WTC11 (cell line): Measurements from ENCODE around the gene CA11.

Source experiments
- FOXP1 ChIP-seq: sonication (generic); formaldehyde crosslinking; IDR thresholded peaks from 2 replicates; pipeline ENCODE4 v1.8.0; 2022; ENCODE audit warnings: missing genetic modification reagents, mild to moderate bottlenecking, moderate library complexity, borderline replicate concordance
- HMGXB4 ChIP-seq: sonication (generic); formaldehyde crosslinking; IDR thresholded peaks from 2 replicates; pipeline ENCODE4 v1.8.1; 2023; ENCODE audit warnings: mild to moderate bottlenecking, moderate library complexity, missing genetic modification reagents
- NFE2L1 ChIP-seq: sonication (generic); formaldehyde crosslinking; IDR thresholded peaks from 2 replicates; pipeline ENCODE4 v1.8.1; 2023; ENCODE audit warnings: missing genetic modification reagents
- NFYB ChIP-seq: sonication (generic); formaldehyde crosslinking; conservative IDR thresholded peaks from 2 replicates; pipeline ENCODE4 v1.8.0; 2022; ENCODE audit warnings: low read depth, missing genetic modification reagents
- ZNF121 ChIP-seq: sonication (generic); formaldehyde crosslinking; IDR thresholded peaks from 2 replicates; pipeline ENCODE4 v1.8.0; 2023; ENCODE audit warnings: missing genetic modification reagents
- ZNF263 ChIP-seq: sonication (generic); formaldehyde crosslinking; IDR thresholded peaks from 2 replicates; pipeline ENCODE4 v1.8.1; 2022; ENCODE audit warnings: low read depth, mild to moderate bottlenecking, moderate library complexity, missing genetic modification reagents
- TF ChIP-seq, protein P1 (sequence below): fragments of 200-600 bp; IDR thresholded peaks from 2 replicates; pipeline ENCODE4 v1.8.0; 2022; ENCODE audit warnings: antibody characterized with exemption
- TF ChIP-seq, protein P2 (sequence below): sonication (generic); formaldehyde crosslinking; IDR thresholded peaks from 2 replicates; pipeline ENCODE4 v1.8.0; 2022; ENCODE audit warnings: mild to moderate bottlenecking, missing genetic modification reagents
- TF ChIP-seq, protein P3 (sequence below): sonication (generic); formaldehyde crosslinking; IDR thresholded peaks from 2 replicates; pipeline ENCODE4 v1.8.0; 2023; ENCODE audit warnings: mild to moderate bottlenecking, missing genetic modification reagents
- TF ChIP-seq, protein P4 (sequence below): sonication (generic); formaldehyde crosslinking; IDR thresholded peaks from 2 replicates; pipeline ENCODE4 v1.8.0; 2022; ENCODE audit warnings: mild to moderate bottlenecking, missing genetic modification reagents

- TF ChIP-seq, protein P1, sequence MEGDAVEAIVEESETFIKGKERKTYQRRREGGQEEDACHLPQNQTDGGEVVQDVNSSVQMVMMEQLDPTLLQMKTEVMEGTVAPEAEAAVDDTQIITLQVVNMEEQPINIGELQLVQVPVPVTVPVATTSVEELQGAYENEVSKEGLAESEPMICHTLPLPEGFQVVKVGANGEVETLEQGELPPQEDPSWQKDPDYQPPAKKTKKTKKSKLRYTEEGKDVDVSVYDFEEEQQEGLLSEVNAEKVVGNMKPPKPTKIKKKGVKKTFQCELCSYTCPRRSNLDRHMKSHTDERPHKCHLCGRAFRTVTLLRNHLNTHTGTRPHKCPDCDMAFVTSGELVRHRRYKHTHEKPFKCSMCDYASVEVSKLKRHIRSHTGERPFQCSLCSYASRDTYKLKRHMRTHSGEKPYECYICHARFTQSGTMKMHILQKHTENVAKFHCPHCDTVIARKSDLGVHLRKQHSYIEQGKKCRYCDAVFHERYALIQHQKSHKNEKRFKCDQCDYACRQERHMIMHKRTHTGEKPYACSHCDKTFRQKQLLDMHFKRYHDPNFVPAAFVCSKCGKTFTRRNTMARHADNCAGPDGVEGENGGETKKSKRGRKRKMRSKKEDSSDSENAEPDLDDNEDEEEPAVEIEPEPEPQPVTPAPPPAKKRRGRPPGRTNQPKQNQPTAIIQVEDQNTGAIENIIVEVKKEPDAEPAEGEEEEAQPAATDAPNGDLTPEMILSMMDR = no peak
- TF ChIP-seq, protein P2, sequence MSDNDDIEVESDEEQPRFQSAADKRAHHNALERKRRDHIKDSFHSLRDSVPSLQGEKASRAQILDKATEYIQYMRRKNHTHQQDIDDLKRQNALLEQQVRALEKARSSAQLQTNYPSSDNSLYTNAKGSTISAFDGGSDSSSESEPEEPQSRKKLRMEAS = no peak
- TF ChIP-seq HMGXB4 (CRISPR knock-in tag) (0 out of 2 replicates have a peak, but pooled peaks have one; percentile 9), ZNF121 (CRISPR knock-in tag) (no peak), ZNF263 (CRISPR knock-in tag) (no peak), FOXP1 (no peak), NFYB (no peak), NFE2L1 (no peak)
- TF ChIP-seq, protein P3, sequence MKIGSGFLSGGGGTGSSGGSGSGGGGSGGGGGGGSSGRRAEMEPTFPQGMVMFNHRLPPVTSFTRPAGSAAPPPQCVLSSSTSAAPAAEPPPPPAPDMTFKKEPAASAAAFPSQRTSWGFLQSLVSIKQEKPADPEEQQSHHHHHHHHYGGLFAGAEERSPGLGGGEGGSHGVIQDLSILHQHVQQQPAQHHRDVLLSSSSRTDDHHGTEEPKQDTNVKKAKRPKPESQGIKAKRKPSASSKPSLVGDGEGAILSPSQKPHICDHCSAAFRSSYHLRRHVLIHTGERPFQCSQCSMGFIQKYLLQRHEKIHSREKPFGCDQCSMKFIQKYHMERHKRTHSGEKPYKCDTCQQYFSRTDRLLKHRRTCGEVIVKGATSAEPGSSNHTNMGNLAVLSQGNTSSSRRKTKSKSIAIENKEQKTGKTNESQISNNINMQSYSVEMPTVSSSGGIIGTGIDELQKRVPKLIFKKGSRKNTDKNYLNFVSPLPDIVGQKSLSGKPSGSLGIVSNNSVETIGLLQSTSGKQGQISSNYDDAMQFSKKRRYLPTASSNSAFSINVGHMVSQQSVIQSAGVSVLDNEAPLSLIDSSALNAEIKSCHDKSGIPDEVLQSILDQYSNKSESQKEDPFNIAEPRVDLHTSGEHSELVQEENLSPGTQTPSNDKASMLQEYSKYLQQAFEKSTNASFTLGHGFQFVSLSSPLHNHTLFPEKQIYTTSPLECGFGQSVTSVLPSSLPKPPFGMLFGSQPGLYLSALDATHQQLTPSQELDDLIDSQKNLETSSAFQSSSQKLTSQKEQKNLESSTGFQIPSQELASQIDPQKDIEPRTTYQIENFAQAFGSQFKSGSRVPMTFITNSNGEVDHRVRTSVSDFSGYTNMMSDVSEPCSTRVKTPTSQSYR (CRISPR knock-in tag) = no peak
- TF ChIP-seq, protein P4, sequence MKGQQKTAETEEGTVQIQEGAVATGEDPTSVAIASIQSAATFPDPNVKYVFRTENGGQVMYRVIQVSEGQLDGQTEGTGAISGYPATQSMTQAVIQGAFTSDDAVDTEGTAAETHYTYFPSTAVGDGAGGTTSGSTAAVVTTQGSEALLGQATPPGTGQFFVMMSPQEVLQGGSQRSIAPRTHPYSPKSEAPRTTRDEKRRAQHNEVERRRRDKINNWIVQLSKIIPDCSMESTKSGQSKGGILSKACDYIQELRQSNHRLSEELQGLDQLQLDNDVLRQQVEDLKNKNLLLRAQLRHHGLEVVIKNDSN (CRISPR knock-in tag) = no peak
These were observed 9.0 kb downstream of the CA11 start, which contains the start of gene DBP for GRCh38 chr19:48636859-48637448.
